GM12878 (cell line): Measurements from ENCODE around the gene FKBP1B. TPM values are rescaled to one million over a fixed set of nuclear protein-coding genes. Genes with fewer than 3 reads are reported as not detected.

Experiments used
- ATAC-seq: fragments of 200-7000 bp; cut with Tn5 transposase; 3 replicates; pipeline ENCODE4 v1.9.1; 2020; ENCODE audit warnings: mild to moderate bottlenecking, moderate library complexity
- BruUV-seq: library from RNA; stranded (reverse); fragments of 400-500 nt; replicated peaks from 2 replicates; lab custom pipeline; 2021; lab: Mats Ljungman, UMichigan
- CTCF ChIA-PET: fragments of 300-600 bp; sonication (Branson Sonifier 250); formaldehyde crosslinking; extraction: SDS; loops from one replicate; lab custom pipeline; 2021; ENCODE audit warnings: inconsistent platforms; lab: Yijun Ruan, JAX
- POLR2A ChIA-PET: fragments of 350-600 bp; formaldehyde crosslinking; extraction: SDS; loops from one replicate; lab custom pipeline; 2021; ENCODE audit warnings: inconsistent platforms; lab: Charles Lee
- RAD21 ChIA-PET: fragments of 300-600 bp; sonication (Branson Sonifier 250); formaldehyde crosslinking; loops from one replicate; lab custom pipeline; 2023; ENCODE audit warnings: antibody characterized with exemption; ENCODE audit not compliant: unreplicated experiment; lab: Charles Lee
- SMC1A ChIA-PET: fragments of 300-600 bp; sonication (Branson Sonifier 250); formaldehyde crosslinking; loops from one replicate; lab custom pipeline; 2023; ENCODE audit not compliant: unreplicated experiment, uncharacterized antibody; lab: Charles Lee
- DNase-seq: peaks from one replicate; pipeline ENCODE4 v3.0.0-alpha.2; 2011; ENCODE audit warnings: low read depth, low spot score
- FAIRE-seq: peaks from 3 replicates; lab custom pipeline; 2011; peaks lifted over from hg19 to GRCh38; lab: Jason Lieb, UNC
- H2AFZ ChIP-seq: 2 replicates; pipeline ENCODE4 v1.6.0; 2011; ENCODE audit warnings: low read depth, low read length, control low read depth; ENCODE audit not compliant: control insufficient read depth
- H3K27ac ChIP-seq: 2 replicates; pipeline ENCODE4 v1.5.1; 2011; ENCODE audit warnings: control low read depth; ENCODE audit not compliant: control insufficient read depth, insufficient read depth
- H3K27me3 ChIP-seq, 2 experiments: replicated peaks in 1 of 2; 2 replicates each; pipeline versions ENCODE4 v1.6.0 to v1.6.1; 2011; ENCODE audit warnings: low read length in 1 of 2; ENCODE audit not compliant: control insufficient read depth in 2 of 2, insufficient read depth in 2 of 2
- H3K36me3 ChIP-seq, 2 experiments: 2 replicates each; pipeline ENCODE4 v1.5.1; 2011; ENCODE audit warnings: low read length in 1 of 2; ENCODE audit not compliant: control insufficient read depth in 2 of 2, insufficient read depth in 2 of 2
- H3K4me1 ChIP-seq: 2 replicates; pipeline ENCODE4 v1.6.1; 2011; ENCODE audit warnings: mild to moderate bottlenecking, low read length, moderate library complexity, mixed read lengths; ENCODE audit not compliant: control insufficient read depth, insufficient read depth
- H3K4me2 ChIP-seq: 2 replicates; pipeline ENCODE4 v1.6.0; 2011; ENCODE audit warnings: control low read depth; ENCODE audit not compliant: control insufficient read depth, insufficient read depth
- H3K4me3 ChIP-seq: fragments of 200-600 bp; sonication (generic); 2 replicates; pipeline ENCODE4 v1.5.1; 2016
- H3K79me2 ChIP-seq: 2 replicates; pipeline ENCODE4 v1.6.0; 2011; ENCODE audit warnings: low read length; ENCODE audit not compliant: control insufficient read depth, insufficient read depth
- H3K9ac ChIP-seq: 2 replicates; pipeline ENCODE4 v1.8.0; 2011; ENCODE audit warnings: low read length, control low read depth, mixed read lengths; ENCODE audit not compliant: control insufficient read depth, insufficient read depth
- H3K9me3 ChIP-seq: replicated peaks from 3 replicates; pipeline ENCODE4 v1.5.1; 2011; ENCODE audit warnings: mild to moderate bottlenecking, low read length; ENCODE audit not compliant: control insufficient read depth, insufficient read depth
- H4K20me1 ChIP-seq: 2 replicates; pipeline ENCODE4 v1.6.0; 2011; ENCODE audit not compliant: control insufficient read depth, insufficient read depth
- BACH1 ChIP-seq: fragments of 450-650 bp; IDR thresholded peaks from 2 replicates; pipeline ENCODE4 v1.6.1; 2017; ENCODE audit warnings: mild to moderate bottlenecking, borderline replicate concordance
- BCL11A ChIP-seq: IDR thresholded peaks from 2 replicates; pipeline ENCODE4 v1.6.1; 2011; ENCODE audit warnings: low read depth, low read length
- CHD4 ChIP-seq: fragments of 200-600 bp; sonication (generic); IDR thresholded peaks from 2 replicates; pipeline ENCODE4 v1.6.1; 2016; ENCODE audit warnings: mild to moderate bottlenecking
- CTCF ChIP-seq, 3 experiments: IDR thresholded peaks in 2 of 3; conservative IDR thresholded peaks in 1 of 3; 2 replicates each; pipeline ENCODE4 v1.5.1; 2011; ENCODE audit warnings: low read depth in 3 of 3, low read length in 3 of 3, mild to moderate bottlenecking in 3 of 3, control low read depth in 2 of 3, moderate library complexity in 2 of 3, inconsistent platforms in 1 of 3, mixed read lengths in 1 of 3; ENCODE audit not compliant: control insufficient read depth in 2 of 3, insufficient read depth in 1 of 3; ENCODE audit errors: extremely low read depth in 1 of 3
- EP300 ChIP-seq, 2 experiments: fragments of 150-350 bp in 1 of 2; IDR thresholded peaks; 2 replicates each; pipeline ENCODE4 v1.6.1; 2011 to 2012; ENCODE audit warnings: low read depth in 2 of 2, low read length in 2 of 2, borderline replicate concordance in 1 of 2, improper control_type of control experiment in 1 of 2, inconsistent platforms in 1 of 2; ENCODE audit not compliant: control insufficient read depth in 1 of 2
- ESRRA ChIP-seq: IDR thresholded peaks from 2 replicates; pipeline ENCODE4 v1.6.1; 2012; ENCODE audit warnings: mild to moderate bottlenecking, low read length, improper control_type of control experiment
- FOXK2 ChIP-seq: fragments of 450-650 bp; IDR thresholded peaks from 2 replicates; pipeline ENCODE4 v1.6.1; 2017; ENCODE audit warnings: mild to moderate bottlenecking, moderate library complexity
- FOXM1 ChIP-seq: IDR thresholded peaks from 2 replicates; pipeline ENCODE4 v1.6.1; 2012; ENCODE audit warnings: low read depth, mild to moderate bottlenecking, inconsistent platforms, low read length, moderate library complexity
- KDM1A ChIP-seq: fragments of 200-600 bp; sonication (generic); IDR thresholded peaks from 2 replicates; pipeline ENCODE4 v1.6.1; 2016; ENCODE audit warnings: borderline replicate concordance
- MAX ChIP-seq: IDR thresholded peaks from 2 replicates; pipeline ENCODE4 v1.6.1; 2012; ENCODE audit warnings: low read depth, low read length, improper control_type of control experiment
- NFXL1 ChIP-seq: fragments of 450-650 bp; IDR thresholded peaks from 2 replicates; pipeline ENCODE4 v1.6.1; 2017; ENCODE audit warnings: antibody characterized with exemption, mild to moderate bottlenecking, borderline replicate concordance
- PAX5 ChIP-seq: IDR thresholded peaks from 2 replicates; pipeline ENCODE4 v1.6.1; 2011; ENCODE audit warnings: low read depth, low read length, borderline replicate concordance
- PAX8 ChIP-seq: fragments of 450-650 bp; IDR thresholded peaks from 2 replicates; pipeline ENCODE4 v1.6.1; 2017; ENCODE audit warnings: mild to moderate bottlenecking, moderate library complexity
- POLR2A ChIP-seq: IDR thresholded peaks from 2 replicates; pipeline ENCODE4 v1.6.1; 2011; ENCODE audit warnings: low read depth, mild to moderate bottlenecking, low read length
- SREBF1 ChIP-seq: IDR thresholded peaks from 2 replicates; pipeline ENCODE4 v1.6.1; 2012; ENCODE audit warnings: mild to moderate bottlenecking, low read length
- SRF ChIP-seq, 2 experiments: IDR thresholded peaks; 2 replicates each; pipeline ENCODE4 v1.6.1; 2011; ENCODE audit warnings: low read depth in 2 of 2, low read length in 2 of 2, mild to moderate bottlenecking in 1 of 2, moderate library complexity in 1 of 2
- STAT3 ChIP-seq: IDR thresholded peaks from 2 replicates; pipeline ENCODE4 v1.6.1; 2011; ENCODE audit warnings: low read depth, low read length, improper control_type of control experiment
- TARDBP ChIP-seq: IDR thresholded peaks from 2 replicates; pipeline ENCODE4 v1.6.1; 2016; ENCODE audit warnings: borderline replicate concordance
- TBL1XR1 ChIP-seq: IDR thresholded peaks from 2 replicates; pipeline ENCODE4 v1.6.1; 2012; ENCODE audit warnings: low read depth, low read length, improper control_type of control experiment
- USF1 ChIP-seq: IDR thresholded peaks from 2 replicates; pipeline ENCODE4 v1.6.1; 2011; ENCODE audit warnings: borderline replicate concordance, low read depth, mild to moderate bottlenecking, moderate library complexity, mixed read lengths, low read length; ENCODE audit not compliant: insufficient read depth; ENCODE audit errors: extremely low read length
- ZNF207 ChIP-seq: fragments of 450-650 bp; IDR thresholded peaks from 2 replicates; pipeline ENCODE4 v1.6.1; 2014; ENCODE audit warnings: antibody characterized with exemption, mild to moderate bottlenecking, borderline replicate concordance
- ZNF384 ChIP-seq: IDR thresholded peaks from 2 replicates; pipeline ENCODE4 v1.6.1; 2012; ENCODE audit warnings: low read depth, mild to moderate bottlenecking, low read length, improper control_type of control experiment, borderline replicate concordance
- WGBS: methylation state at CpG from one replicate; pipeline ENCODE4 v1.1.6; 2016; ENCODE audit warnings: low lambda C conversion rate; ENCODE audit not compliant: insufficient replicate concordance, insufficient coverage; ENCODE audit errors: missing lambda C conversion rate; 5-methylcytosine and 5-hydroxymethylcytosine counted together
- in situ Hi-C: fragments of 300-500 bp; cut with MboI; formaldehyde crosslinking; loops from 9 replicates; pipeline ENCODE4 v1.14.3; 2018; ENCODE audit warnings: mixed read lengths
- intact Hi-C: fragments of 100-400 bp; cut with micrococcal nuclease; formaldehyde crosslinking; loops from one replicate; pipeline ENCODE4 v1.14.2; 2022; ENCODE audit not compliant: unreplicated experiment
- polyA plus RNA-seq, 11 experiments: library from polyadenylated mRNA; depleted of rRNA in 4 of 11; unstranded in 6 of 11; stranded (reverse) in 5 of 11; fragments of >200 nt; fragmentation: Nextera tagmentation in 4 of 11; fragmentation: Illumina TruSeq in 1 of 11; extraction: Ambion mirVana in 4 of 11; extraction: Trizol in 1 of 11; gene quantifications; 1 replicate in 1 of 11; 2 replicates in 10 of 11; pipeline versions ENCODE4 v1.2.1 to v1.2.3, GENCODE V29; 2011 to 2016; ENCODE audit warnings: inconsistent platforms in 2 of 11, missing spikeins in 2 of 11, low read depth in 1 of 11
- total RNA-seq, 4 experiments: library from RNA; depleted of rRNA in 3 of 4; stranded (reverse); fragments of >200 nt in 3 of 4; fragmentation: Illumina TruSeq in 1 of 4; extraction: Trizol in 1 of 4; gene quantifications; 2 replicates each; pipeline versions ENCODE4 v1.2.1 to v1.2.3, GENCODE V29; 2013 to 2021

Gene FKBP1B
- total and polyA plus RNA-seq, 10 of the 15 experiments (the other 5 are each of a cell fraction or from before 2014, with no cell fraction given) = 0.18 to 0.53 (median 0.24) TPM

GRCh38 chr2:24102677-24103076 is 53.1 kb downstream of the FKBP1B start (continued):
- TF ChIP-seq MAX = no peak
- no peak for TF ChIP-seq USF1

- Histone ChIP-seq H4K20me1 (no peaks in the 10 kb centered on the region), H3K79me2 (no peaks in the 10 kb centered on the region), H3K9me3 (no peaks in the 10 kb centered on the region; the same call in 1 of the 3 replicates), H3K27me3 (no peaks in the 10 kb centered on the region), H3K36me3 (no peaks in the 10 kb centered on the region), H3K4me2 (0 out of 2 replicates have a peak overlapping the region, but pooled peaks have one; percentile 7), H3K4me3 (no peak overlapping the region), H3K4me1 (peaks cover 9% of the 10 kb centered on the region), H3K27ac (no peak overlapping the region), H2AFZ (no peak overlapping the region), H3K9ac (no peak overlapping the region)
- ChIA-PET SMC1A (interaction anchor here (1.2 kb wide), 1 partner anchor 10 kb away, joined by 4 read pairs; no protein-coding TSS in a partner anchor), POLR2A (no interaction called here), CTCF (interaction anchor here (0.7 kb wide), 1 partner anchor 279 kb away, joined by 4 read pairs; no protein-coding TSS in a partner anchor), RAD21 (interaction anchor here (0.6 kb wide), 1 partner anchor 105 kb away, joined by 3 read pairs; no protein-coding TSS in a partner anchor)
- no peak for TF ChIP-seq BCL11A
- no peak for TF ChIP-seq KDM1A
- no peak for TF ChIP-seq FOXK2
- TF ChIP-seq SREBF1 = no peak
- no peak for TF ChIP-seq NFXL1
- no peak for TF ChIP-seq FOXM1
- no peak for TF ChIP-seq ESRRA
- TF ChIP-seq TARDBP = no peak
- TF ChIP-seq EP300 (IDR thresholded peaks at IDR 0.05; ENCODE audit: borderline replicate concordance in 1 of 2, control insufficient read depth in 1 of 2, low read depth in 2 of 2, low read length in 2 of 2) = no peak
- TF ChIP-seq ZNF207 = no peak
- TF ChIP-seq POLR2A = no peak
- TF ChIP-seq SRF (IDR thresholded peaks at IDR 0.05; ENCODE audit: low read depth in 2 of 2, low read length in 2 of 2) = no peak
- TF ChIP-seq CTCF (IDR thresholded peaks at IDR 0.05 in 2 of 3, conservative IDR thresholded peaks at IDR 0.05 in 1 of 3; ENCODE audit: control insufficient read depth in 2 of 3, extremely low read depth in 1 of 3, insufficient read depth in 1 of 3, low read depth in 3 of 3, low read length in 3 of 3) = no peak
- TF ChIP-seq ZNF384 = no peak
- TF ChIP-seq TBL1XR1 = no peak
- no peak for TF ChIP-seq PAX8
- TF ChIP-seq STAT3 = no peak
- TF ChIP-seq BACH1 = no peak
- no peak for TF ChIP-seq CHD4
- no peak for TF ChIP-seq PAX5
- FAIRE-seq (no peak), ATAC-seq (no peak), DNase-seq (no peak)
- in situ Hi-C loops (no loop called here), intact Hi-C loops (no loop called here)
- 76% methylated on average over 8 of the region's 8 CpGs for WGBS
- BruUV-seq = no TSS peak
These were observed 54.6 kb downstream of the FKBP1B start for GRCh38 chr2:24104110-24104650.
